Superior temporal gyrus (tissue), 1 donor: ENCODE data around the gene MIA2.
"Not testable (repeated sequence)": the region's sequence is repeated elsewhere in the genome, so short reads cannot be mapped to it uniquely, and the experiment has no call there.

Source experiments
- DNase-seq: peaks from one replicate; pipeline ENCODE4 v3.0.0-alpha.2; 2016; ENCODE audit errors: extremely low spot score

MIA2 gene, protein sequence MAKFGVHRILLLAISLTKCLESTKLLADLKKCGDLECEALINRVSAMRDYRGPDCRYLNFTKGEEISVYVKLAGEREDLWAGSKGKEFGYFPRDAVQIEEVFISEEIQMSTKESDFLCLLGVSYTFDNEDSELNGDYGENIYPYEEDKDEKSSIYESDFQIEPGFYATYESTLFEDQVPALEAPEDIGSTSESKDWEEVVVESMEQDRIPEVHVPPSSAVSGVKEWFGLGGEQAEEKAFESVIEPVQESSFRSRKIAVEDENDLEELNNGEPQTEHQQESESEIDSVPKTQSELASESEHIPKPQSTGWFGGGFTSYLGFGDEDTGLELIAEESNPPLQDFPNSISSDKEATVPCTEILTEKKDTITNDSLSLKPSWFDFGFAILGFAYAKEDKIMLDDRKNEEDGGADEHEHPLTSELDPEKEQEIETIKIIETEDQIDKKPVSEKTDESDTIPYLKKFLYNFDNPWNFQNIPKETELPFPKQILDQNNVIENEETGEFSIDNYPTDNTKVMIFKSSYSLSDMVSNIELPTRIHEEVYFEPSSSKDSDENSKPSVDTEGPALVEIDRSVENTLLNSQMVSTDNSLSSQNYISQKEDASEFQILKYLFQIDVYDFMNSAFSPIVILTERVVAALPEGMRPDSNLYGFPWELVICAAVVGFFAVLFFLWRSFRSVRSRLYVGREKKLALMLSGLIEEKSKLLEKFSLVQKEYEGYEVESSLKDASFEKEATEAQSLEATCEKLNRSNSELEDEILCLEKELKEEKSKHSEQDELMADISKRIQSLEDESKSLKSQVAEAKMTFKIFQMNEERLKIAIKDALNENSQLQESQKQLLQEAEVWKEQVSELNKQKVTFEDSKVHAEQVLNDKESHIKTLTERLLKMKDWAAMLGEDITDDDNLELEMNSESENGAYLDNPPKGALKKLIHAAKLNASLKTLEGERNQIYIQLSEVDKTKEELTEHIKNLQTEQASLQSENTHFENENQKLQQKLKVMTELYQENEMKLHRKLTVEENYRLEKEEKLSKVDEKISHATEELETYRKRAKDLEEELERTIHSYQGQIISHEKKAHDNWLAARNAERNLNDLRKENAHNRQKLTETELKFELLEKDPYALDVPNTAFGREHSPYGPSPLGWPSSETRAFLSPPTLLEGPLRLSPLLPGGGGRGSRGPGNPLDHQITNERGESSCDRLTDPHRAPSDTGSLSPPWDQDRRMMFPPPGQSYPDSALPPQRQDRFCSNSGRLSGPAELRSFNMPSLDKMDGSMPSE (N-terminal part only)

GRCh38 chr14:39233680-39234326 lies at the start of gene MIA2:
MIA2 (plus strand) TSS chr14:39233915; CDS start chr14:39234115, 200 bp downstream.
- no peak for DNase-seq

- DNase-seq, result no peak
These were observed 49.0 kb upstream of the MIA2 start for GRCh38 chr14:39184628-39185255.

DNA sequence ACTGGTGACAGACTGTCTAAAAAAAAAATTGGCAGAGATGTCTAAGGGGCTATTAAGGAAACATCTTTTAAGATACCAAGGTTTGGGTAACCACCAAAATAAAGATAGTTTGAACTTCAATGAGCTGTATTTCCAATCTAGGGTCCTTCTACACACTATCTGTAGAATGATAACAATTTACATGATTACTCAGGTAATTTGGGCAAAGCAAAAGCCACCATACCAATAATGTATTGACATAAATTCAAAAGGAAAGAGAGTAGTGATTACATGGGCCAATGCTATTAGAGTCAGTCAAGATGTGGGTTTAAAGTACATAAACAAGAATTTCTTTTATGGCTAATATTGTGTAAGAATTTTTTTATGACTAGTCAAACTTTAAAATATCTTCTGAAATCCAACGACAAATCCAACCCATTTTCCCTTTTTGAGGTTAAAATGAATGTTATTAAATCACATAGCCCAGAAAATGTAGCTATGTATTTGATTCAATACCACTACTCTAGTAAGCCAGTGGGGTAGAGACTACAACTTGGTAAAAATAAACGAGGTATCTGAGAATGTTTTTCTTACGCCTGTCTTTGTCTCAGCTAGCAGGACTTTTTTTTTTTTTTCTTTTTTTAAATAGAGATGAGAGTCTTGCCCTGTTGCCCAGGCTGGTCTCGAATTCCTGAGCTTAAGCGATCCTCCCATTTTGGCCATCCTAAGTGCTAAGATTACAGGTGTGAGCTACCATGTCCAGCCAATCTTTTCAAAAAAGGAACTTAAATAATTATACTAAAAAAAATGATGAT lies 48.3 kb upstream of the MIA2 start:
- DNase-seq, result no peak

GRCh38 chr14:39186941-39187525 lies 46.7 kb upstream of the MIA2 start:
- DNase-seq, result no peak

- no peak for DNase-seq
These were observed 29.8 kb upstream of the MIA2 start for GRCh38 chr14:39203659-39204606.

GRCh38 chr14:39207430-39207829 lies 26.3 kb upstream of the MIA2 start:
- DNase-seq, result not testable (repeated sequence)

- DNase-seq, result no peak
These were observed 22.5 kb upstream of the MIA2 start for GRCh38 chr14:39211109-39211741.

DNA sequence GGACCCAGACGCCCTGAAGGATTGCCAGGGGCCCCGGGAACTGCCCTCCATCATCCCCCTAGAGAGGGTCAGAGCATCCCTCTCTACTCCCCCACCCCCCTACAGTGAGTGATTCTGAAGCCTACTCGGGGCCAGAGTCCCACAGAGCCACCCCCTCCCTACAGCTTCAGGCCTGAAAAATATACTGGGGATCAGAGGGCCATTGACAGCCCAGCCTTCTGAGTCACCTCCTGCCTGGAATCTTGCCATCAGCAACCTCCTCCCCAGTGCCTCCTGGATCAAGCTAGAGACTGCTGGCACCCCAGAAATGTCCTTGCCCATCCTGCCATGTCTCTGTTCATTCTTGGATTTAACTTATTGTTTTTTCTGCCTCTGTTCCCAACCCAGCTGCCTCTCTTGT lies 21.7 kb upstream of the MIA2 start:
- DNase-seq, result no peak

DNA sequence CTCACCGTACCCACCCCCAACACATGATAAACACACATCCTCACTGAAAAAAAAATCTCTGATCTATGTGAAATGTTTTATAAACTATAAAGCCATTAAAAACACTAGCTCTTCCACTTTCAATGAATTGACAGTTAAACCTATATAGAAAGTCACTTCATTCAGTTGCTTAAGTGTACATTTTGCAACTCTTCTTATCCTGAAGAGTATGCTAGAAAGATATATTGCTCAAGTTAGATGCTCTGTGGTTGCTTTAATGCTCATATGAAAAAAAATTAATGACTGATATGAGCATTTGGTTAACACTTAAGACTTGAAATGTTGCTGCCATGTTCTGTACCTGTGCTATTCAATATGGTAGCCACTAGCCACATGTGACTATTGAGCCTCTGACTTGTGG lies 21.0 kb upstream of the MIA2 start:
- no peak for DNase-seq

GRCh38 chr14:39217214-39217879 lies 16.4 kb upstream of the MIA2 start:
- DNase-seq, result no peak

- DNase-seq, result no peak
These were observed 15.4 kb upstream of the MIA2 start for GRCh38 chr14:39218171-39218769.

GRCh38 chr14:39219075-39219499 lies 14.6 kb upstream of the MIA2 start:
- DNase-seq, result no peak

- not testable (repeated sequence) for DNase-seq
These were observed 13.2 kb upstream of the MIA2 start for GRCh38 chr14:39220473-39220872.

GRCh38 chr14:39228044-39228443 lies 5.7 kb upstream of the MIA2 start:
- no peak for DNase-seq

DNA sequence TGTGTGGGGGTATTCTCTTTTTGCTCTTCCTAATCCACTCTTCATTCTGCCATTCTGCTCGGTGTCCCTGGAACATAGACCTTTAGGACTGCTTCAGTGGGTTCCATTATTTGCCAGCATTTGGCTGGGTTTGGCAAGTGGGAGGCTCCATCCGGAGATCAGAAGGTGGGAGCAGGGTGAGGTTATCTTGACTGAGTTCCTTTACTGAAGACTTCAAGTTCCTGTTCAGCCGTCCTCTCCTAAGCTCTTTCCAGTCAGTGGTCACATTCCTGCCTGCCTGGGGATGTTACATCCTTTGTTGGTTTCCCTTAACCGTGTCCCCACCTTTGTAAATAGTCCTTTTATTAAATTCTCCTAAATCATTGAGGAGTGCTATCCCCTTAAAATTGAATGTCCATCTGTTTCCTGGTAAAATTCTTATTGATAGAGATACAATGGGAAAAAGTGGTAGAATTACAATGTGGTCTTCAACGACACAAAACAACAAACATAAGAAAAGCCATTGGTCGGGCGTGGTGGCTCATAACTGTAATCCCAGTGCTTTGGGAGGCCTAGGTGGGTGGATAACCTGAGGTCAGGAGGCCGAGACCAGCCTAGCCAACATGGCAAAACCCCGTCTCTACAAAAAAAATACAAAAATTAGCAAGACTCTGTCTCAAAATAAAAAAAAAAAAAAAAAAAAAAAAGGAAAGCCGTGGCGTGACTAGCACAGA lies 5.0 kb upstream of the MIA2 start:
- no peak for DNase-seq

- DNase-seq, result no peak
These were observed 4.5 kb upstream of the MIA2 start for GRCh38 chr14:39229222-39229543.
